ENCODE data around the gene SCART1. TPM values are rescaled to one million over a fixed set of nuclear protein-coding genes. Genes with fewer than 3 reads are reported as not detected.

The SCART1 gene
- total RNA-seq, 4 donors from 2014 or later, result 1.8 to 5.5 (median 2.0) TPM

- no peak for TF ChIP-seq CTCF (IDR thresholded peaks at IDR 0.05; ENCODE audit: low read depth)
Observed at GRCh38 chr10:133467286-133467911, 13.7 kb downstream of the SCART1 start.

- no peak for TF ChIP-seq CTCF (IDR thresholded peaks at IDR 0.05; ENCODE audit: low read depth)
Observed at GRCh38 chr10:133471300-133472109, 17.8 kb downstream of the SCART1 start.

- TF ChIP-seq CTCF (IDR thresholded peaks at IDR 0.05; ENCODE audit: low read depth), result no peak
Observed at GRCh38 chr10:133473270-133473669, 19.5 kb downstream of the SCART1 start.

GRCh38 chr10:133474027-133474426 lies 20.3 kb downstream of the SCART1 start:
- TF ChIP-seq CTCF (IDR thresholded peaks at IDR 0.05; ENCODE audit: low read depth), result no peak

GRCh38 chr10:133474665-133475424 lies 21.1 kb downstream of the SCART1 start:
- TF ChIP-seq CTCF (IDR thresholded peaks at IDR 0.05; ENCODE audit: low read depth), result no peak

- no peak for TF ChIP-seq CTCF (IDR thresholded peaks at IDR 0.05; ENCODE audit: low read depth)
Observed at GRCh38 chr10:133475425-133475734, 21.6 kb downstream of the SCART1 start.
